Measurements from ENCODE around the gene IL4.

IL4 gene

DNA sequence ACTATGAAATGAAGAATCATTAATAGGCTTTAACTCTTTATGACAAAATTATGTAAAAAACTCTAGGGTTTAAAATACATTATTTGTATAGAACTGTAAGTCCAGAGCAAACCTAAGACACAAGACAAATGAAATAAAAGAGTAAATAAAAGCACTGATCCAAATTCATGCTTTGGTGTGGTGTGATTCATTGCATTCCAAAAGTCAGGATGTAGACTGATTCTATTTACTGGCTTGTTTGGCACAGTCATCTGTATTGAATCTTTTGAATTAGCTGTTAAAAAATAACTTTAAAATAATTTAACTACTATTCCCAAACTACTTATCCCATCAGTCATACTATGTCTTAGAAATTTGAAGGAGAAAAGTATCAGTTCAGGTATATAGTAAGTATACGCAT is 31.1 kb downstream of the IL4 start:
- peak; percentile 28 for DNase-seq

DNA sequence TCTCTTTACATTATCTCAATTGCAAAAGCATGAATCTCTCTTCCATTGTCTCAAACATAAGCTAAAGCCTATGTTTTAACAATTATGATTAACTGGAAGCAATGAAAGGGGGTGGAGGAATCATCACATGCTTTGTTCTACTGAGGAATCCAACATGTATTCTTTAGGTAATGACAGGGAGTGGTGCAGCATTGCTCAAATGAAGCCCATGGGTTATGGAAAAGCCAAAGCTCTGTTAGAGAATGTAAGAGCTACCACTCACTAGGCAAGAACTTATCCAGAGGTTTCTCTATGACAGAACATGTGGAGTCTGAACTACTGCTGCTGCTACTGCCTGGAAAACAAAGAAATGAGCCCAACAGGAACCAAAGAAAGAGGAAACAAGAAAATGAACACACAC is 34.9 kb downstream of the IL4 start:
- no peak for DNase-seq

DNA sequence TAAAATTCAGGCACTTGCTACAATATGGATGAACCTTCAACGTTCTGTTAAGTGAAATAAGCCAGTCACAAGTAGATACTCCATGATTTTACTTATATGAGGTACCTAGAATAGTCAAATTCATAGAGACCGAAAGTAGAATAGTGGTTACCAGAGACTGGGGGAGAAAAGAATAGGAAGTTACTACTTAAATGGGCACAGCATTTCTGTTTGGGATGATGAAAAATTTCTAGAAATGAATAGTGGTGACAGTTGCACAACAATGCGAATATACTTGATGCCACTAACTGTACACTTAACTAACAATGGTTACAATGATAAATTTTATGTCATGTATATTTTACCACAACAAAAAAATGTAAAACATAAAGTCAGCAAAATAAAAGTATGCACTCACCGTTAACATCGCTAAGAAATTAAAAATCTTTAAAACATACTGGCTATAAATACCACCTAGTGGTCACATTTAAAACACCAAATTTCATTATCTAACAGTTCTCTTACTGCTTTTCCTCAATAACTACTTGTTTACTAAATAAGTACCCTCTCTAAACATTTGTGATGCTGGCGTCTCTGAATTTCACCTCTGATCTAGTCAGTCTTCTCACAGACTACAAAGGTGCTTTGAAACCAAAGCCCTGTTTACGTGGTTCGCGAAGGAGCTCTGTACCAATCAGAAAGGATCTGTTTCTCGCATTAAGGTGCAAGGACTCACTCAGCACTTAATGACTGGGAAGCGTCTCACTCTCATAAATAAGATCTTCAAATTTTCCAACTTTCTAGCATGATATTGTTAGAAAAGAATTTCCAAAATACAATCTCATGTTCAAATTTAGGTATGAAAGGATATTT is 40.9 kb downstream of the IL4 start:
- DNase-seq = no peak

DNA sequence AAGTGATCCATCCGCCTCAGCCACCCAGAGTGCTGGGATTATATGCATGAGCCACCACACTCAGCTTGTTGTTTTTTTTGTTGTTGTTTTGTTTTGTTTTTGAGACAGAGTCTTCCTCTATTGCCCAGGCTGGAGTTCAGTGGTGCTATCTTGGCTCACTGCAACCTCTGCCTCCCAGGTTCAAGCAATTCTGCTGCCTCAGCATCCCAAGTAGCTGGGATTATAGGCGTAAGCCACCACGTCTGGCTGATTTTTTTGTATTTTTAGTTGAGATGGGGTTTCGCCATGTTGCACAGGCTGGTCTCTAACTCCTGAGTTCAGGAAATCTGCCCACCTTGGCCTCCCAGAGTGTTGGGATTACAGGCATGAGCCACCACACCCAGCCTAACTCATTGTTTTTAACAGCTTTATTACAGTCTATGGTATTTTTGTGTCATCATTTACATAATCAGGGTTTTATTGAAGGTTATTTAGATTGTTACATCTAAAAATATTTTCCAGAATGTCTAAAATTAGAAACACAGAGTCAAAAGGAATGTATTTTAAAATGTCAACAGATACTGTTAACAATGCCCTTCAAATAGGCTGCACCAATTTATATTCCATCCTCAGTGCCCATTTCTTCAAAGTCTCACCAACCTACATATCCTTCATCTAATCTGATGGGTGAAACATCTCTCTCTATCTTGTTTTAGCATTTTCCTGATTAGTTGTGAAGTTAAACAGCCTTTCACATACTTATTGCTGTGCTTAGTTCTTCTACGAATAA is 44.9 kb downstream of the IL4 start:
- no peak for DNase-seq

DNA sequence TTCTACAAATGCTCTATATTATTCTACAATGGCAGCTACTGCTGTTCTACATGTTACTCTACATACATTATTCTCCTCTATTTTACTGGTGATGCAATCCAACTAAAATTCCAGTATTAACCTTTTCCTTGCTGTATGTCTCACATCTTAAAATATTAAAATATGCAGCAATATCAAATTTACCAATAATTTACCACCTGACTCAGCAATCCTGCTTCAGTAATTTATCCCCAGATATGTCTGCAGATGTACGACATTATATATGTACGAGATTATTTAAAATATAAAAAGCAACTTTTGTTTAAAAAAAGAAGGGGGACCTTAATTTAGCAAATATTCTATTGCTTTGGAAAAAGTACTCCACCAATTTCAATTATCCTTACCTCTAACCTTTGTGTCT is 52.0 kb downstream of the IL4 start:
- no peak for DNase-seq

DNA sequence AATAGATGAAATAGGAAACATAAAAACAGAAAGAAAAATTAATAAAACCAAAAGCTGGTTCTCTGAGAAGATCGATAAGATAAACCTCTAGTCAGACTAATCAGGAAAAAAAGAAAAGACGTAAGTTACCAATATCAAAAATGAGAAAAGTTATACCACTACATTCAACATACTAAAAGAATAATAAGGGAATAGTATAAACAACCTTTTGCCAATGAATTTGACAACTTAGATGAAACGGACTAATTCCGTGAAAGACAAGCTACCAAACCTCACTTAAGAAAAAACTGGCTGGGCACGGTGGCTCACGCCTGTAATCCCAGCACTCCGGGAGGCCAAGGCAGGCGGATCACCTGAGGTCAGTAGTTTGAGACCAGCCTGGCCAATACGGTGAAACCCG is 56.1 kb downstream of the IL4 start:
- DNase-seq = no peak
